ENCODE measurements around the gene SLC39A11.
"Not testable (repeated sequence)": the region's sequence is repeated elsewhere in the genome, so short reads cannot be mapped to it uniquely, and the experiment has no call there.

SLC39A11 gene

DNA sequence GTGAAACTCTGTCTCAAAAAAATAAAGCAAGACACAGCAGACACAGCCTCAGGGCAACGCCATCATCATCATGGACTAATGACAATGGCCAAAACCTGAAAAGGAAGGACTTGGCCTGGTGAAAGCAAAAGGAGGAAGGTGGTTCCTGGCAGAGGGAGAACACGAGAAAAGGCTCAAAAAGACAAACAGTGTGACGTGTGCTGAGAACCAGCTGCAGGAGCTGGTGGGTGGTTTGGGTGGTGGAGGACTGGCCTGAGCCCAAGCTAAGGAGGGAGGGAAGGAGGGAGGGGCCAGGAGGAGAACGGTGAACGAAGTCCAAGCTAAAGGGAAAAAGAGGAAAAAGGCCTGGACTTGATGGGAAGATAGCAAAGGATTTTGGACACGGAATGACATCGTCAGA, 85.1 kb downstream of the SLC39A11 start:
- no peak for DNase-seq (ENCODE audit: low read depth)

DNA sequence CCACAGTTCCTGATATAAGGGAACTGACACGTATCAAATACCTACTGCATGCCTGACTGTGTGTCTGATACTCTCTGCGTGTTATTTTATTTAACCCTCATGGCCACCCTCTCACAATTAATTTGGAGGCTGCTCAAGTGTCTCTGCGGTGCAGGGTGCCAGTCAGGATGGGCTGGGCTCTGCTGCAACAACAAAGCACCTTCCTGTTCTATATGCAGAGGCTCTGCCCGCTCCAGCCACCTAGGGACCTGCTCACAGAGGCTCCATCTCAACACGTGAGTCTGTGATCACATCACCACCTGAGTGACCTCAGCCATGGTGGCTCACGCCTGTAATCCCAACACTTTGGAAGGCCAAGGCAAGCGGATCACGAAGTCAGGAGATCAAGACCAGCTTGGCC, 87.1 kb downstream of the SLC39A11 start:
- no peak for DNase-seq (ENCODE audit: low read depth)

DNA sequence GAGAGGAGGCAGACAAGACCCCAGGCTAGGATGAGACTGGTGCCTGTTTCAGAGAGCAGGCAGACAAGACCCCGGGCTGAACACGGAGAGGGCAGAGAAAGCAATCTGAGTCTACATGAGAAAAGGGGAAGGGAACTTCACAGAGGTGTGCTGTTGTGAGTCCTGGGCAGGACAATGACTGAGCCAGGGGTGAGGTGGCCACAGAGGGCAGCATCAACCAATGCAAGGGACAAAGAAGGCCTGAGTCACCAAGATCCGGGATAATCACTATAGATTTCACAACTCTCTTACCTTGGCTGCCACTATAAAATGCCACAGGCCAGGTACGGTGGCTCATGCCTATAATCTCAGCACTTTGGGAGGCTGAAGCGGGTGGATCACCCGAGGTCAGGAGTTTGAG, 89.0 kb downstream of the SLC39A11 start:
- no peak for DNase-seq (ENCODE audit: low read depth)

DNA sequence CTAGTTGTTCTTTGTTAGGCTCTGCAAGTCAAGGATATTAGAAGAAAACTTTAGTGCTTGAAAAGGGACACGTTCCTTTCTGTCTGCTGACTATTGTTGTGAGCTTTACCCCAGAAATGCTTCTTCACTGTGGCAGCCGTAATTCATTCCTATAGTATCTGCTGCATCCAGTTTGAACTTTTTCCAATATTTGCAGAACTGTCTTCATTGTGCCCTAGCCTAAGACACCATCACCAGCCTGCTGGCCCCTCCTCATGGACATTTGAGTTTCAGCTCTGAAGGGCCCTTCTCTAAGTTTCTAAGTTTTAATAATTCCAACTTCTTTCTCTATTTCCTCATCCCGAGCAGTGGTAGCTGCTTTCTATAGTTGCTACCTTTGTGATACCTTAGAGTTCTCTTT, 91.7 kb downstream of the SLC39A11 start:
- no peak for DNase-seq (ENCODE audit: low read depth)

DNA sequence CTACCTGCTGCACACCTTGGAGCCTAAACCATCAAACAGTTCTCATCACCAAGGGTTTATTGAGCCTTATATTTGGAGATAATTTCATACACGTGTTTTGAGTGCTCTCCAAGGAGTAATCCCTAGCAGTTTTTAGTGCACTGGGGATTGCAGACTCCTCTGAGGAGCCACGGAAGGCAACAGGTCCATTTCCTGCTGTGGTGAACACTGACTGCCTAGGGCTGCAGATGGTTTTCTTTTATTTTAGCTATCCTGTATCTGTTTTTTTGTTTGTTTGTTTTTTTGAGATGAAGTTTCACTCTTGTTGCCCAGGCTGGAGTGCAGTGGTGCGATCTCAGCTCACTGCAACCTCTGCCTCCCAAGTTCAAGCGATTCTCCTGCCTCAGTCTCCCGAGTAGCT, 93.0 kb downstream of the SLC39A11 start:
- DNase-seq (ENCODE audit: low read depth), result not testable (repeated sequence)

DNA sequence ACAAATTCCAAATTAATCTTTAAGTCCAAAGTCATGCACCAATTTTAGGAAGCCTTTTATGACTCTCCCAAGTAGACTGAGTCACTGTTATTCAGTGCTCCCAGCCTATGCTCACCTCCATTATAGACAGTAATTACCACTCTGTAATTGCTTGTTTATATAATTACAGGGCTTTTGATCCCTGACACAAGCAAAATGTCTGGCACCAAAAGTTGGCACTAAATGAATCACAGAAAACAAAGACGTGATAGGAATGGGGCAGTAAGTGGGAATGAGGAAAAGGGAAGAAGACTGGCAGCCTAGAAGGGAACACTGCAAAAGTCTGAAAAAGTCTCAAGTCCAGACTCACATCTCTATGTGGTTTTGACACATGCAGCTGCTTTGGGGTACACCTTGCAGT, 94.1 kb downstream of the SLC39A11 start:
- no peak for DNase-seq (ENCODE audit: low read depth)

DNA sequence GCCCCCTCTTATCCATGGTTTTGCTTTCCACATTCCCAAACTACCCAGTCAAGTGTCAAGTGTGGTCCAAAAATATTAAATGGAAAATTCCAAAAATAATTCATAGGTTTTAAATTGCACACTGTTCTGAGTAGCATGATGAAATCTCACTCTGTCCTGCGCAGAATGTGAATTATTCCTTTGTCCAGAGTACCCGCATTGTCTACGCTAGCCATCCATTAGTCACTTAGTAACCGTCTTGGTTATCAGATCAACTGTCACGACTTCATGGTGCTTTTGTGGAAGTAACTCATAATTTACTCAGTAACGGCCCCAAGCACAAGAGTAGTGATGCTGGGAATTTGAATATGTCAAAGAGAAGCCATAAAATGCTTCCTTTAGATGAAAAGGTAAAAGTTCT, 94.9 kb downstream of the SLC39A11 start:
- no peak for DNase-seq (ENCODE audit: low read depth)

DNA sequence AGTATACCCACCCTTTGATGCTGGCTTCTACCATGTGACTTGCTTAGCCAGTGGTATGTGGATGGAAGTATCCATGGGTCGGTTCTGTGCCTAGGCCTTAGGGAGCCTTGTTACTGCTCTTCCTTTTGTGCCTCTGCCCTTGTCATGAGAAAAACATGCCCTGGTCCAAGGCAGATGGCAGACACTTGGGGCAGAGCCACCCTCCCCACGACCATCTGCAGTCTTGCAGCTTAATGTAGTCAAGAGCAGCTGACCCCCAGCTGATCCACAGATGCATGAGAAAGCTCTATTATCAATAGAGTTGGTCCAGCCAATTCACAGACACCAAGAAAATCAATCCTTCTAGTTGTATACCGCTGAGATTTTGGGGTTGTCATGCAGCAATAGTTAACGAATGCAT, 95.7 kb downstream of the SLC39A11 start:
- no peak for DNase-seq (ENCODE audit: low read depth)

DNA sequence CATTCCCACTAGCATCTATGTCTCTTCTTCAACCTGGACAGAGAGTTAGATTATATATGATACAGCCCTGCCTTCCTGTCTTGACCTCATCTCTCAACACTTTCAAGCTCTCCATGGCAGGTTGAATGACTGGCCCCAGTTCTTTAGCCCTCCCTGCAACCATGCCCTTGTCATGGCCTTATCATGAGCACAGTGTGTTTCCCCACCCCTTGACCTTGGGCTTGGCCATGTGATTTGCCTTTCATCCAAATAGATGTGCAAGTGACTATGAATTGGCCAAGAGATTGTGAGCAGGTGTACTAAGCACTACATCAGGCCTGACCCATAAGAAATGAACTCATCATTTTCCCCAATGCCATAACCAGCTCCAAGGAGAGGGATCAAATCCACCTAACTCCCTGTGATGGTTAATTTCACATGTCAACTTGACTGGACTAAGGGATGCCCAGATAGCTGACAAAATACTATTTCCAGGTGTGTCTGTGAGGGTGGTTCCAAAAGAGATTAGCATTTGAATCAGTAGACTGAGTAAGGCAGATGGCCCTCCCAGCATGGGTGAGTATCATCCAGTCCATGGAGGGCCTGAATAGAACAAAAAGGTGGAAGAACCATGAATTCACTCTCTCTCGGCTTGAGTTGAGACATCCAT, 97.4 kb downstream of the SLC39A11 start:
- no peak for DNase-seq (ENCODE audit: low read depth)

DNA sequence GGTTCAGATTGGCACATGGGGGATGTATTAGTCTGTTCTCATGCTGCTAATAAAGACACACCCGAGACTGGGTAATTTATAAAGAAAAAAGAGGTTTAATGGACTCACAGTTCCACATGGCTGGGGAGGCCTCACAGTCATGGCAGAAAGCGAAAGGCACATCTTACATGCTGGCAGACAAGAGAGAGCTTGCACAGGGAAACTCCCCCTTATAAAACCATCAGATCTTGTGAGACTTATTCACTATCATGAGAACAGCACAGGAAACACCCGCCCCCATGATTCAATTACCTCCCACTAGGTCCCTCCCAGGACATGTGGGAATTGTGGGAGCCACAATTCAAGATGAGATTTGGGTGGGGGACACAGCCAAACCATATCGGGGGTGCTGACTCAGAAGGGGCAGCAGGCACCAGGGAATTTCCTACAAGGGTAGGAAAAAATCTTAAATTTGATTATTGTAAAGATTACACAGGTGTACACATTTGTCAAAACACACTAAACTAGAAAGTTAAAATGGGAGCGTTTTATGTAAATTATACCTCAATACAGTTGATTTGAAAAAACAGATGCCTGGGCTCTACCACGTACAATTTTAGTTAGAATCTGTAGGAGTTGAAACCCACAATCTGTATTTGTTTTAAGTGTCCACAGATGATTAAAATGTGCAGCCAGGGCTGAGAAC, 99.6 kb downstream of the SLC39A11 start:
- DNase-seq (ENCODE audit: low read depth), result not testable (repeated sequence)

DNA sequence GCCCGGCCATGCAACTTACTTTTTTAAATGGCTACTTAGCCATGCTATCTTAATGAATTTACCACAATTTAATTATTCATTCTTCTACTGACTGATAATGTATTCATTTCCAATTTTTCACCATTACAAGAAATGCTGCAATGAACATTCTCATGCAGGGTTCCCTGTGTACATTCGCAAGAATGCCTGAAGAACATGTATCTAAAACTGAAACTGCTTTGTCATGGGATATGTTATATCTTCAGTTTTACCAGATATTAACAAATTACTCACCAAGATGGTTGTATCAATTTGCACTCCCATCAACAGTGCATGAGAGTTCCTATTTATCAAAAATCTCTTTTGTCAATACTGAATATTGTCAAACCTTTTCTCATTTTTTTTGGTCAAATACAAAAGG, 100.8 kb downstream of the SLC39A11 start:
- DNase-seq (ENCODE audit: low read depth), result no peak

DNA sequence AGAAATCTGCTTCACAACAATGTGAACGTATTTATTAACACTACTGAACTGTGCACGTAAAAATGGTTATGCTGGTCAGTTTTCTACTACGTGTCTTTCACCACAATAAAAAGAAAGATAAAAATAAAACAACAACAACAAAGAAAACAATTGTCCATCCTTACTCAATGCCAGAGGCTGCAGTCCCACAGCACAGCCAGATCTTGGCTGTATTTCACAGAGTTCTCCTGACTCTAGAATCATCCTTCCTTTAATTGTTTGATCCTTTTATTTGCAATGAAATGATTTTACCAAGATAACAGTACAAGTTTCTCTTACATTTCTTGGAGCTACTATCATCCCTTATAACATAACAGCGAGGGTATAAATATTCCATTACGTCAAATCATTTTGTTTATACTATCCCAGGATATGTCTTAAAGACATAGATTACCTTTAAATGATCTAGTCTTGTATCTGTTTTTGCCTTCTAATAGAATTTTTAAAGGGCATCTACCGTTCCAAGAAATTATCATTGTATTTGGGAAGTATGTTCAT, 103.3 kb downstream of the SLC39A11 start:
- no peak for DNase-seq (ENCODE audit: low read depth)

DNA sequence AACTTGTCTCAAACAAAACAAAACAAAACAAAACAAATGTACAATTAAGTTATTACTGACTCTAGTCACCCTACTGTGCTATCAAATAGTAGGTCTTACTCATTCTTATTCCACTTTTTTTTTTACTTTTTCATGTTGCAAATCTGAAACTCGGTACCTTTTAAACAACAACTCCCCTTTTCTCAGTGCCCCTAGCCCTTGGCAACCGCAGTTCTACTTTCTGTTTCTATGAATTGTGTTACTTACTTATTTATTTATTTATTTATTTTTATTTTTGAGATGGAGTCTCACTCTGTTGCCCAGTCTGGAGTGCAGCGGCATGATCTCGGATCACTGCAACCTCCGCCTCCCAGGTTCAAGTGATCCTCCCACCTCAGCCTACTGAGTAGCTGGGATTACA, 104.0 kb downstream of the SLC39A11 start:
- no peak for DNase-seq (ENCODE audit: low read depth)

DNA sequence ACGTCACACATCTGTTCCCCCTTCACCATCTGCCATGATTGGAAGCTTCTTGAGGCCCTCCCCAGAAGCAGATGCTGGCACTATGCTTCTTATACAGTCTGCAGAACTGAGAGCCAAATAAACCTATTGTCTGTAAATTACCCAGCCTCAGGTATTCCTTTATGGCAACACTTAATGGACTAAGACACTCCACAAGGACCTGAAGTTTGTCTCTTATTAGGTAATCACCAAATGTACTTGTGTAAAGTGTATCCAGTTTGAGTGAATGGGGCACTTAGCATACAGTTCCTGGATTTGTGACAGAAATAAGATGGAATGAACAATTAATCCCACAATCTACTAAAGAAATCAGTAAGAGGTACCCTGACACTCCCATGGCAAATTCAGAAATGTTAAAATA, 105.3 kb downstream of the SLC39A11 start:
- DNase-seq (ENCODE audit: low read depth), result no peak

DNA sequence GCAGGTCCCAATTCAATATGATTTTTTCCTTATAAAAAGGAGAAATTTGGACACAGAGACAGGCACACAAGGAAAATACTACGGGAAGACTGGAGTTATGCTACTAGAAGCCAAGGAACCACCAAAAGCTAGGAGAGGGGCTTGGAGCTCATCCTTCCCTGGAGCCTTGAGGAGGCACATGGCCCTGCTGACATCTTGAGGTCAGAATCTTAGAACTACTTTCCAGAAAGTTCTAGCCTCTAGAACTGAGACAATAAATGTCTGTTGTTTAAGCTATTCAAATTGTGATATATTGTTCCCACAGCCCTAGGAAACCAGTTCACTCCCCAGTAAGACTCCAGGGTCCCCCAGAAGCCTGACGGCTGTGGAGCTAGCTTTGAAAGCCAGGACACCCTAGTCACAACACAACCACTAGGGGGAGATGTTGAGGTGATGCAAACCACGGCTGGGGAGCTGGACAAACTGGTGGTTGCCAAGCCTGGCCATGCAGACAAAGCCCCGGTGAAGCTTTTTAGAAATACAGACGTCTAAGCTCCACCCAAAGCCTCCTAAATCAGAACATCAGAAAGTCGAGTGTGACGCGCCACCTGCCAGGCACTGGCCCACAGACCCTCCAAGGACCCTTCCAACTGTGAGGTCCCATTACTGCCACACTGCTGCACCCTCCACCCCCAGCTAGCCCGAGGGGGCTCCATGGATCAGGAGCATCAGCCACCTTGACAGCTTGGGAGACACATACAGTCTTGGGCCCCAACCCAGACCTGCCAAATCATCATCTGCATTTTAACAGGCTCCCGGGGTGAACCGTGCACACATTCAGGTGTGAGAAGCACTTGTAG, 106.4 kb downstream of the SLC39A11 start:
- DNase-seq (ENCODE audit: low read depth), result peak; percentile 3

DNA sequence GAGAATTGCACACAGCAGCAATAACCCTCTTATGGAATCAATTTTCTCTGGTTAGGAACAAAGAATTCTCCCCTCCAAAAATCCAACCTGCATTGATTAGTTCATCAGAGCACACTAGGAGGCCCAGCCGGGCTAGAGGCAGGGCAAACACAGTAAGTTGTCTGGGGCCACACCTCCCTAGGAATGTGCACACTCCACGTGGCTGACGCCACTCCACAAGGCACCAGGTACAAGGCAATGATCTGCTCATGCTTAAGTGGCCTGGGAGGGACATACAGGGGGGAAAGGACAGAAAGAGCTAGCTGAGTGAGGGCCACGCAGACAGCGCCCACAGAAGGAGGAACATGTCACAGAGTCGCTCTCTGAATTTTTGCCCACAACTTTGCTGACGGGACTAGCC, 107.6 kb downstream of the SLC39A11 start:
- DNase-seq (ENCODE audit: low read depth), result no peak

DNA sequence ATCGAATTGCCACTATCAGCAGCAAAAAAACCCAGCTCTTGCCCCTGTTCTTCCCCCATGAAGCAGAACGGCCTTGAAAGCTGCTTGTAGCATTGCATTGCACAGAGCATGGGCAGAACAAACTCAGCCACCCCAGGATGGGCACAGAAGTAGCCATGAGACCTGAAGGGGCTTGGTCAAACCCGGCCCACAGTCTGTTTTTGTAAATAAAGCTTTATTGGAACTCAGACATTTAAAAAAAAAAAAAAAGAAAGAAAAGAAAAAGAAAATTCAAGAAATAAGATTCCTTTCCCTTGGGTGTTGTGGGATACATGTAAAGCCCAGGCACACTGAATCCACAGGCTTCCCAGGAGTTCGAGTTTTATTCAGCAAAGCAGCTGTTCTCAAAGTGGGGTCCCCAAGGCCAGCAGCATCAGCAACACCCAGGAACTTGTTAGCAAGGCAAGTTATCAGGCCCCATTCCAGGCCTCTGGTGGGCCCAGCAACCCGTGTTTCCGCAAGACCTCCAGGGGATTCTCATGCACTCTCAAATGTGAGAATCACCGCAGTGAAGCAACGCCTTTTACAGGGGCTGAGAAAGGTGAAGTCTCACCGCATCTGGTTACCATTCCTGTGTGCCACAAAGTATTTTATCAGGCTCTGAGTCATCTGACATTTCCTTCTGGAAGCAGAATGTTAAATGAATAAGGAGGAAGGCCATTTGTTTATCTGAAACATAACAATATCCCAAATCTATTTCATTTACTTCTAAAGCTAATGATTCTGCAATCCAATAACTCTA, 108.2 kb downstream of the SLC39A11 start:
- DNase-seq (ENCODE audit: low read depth), result no peak

DNA sequence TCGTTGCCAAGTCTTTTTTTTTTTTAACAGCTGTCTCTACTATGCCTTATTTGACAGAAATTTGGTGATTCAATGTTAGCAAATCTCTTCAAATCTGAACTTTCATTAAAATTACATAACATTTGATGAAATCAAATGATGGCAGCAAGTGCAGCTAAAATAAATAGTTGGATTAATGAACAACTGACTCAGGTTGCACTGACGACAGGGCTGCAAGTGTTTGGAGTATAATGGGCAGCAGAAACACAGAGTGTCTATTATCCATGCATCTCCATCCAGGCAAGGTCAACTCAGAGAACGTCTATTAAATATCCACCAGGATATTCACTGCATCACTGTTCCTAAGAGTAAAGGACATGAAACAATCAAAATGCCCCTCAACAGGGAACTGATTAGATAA, 109.8 kb downstream of the SLC39A11 start:
- DNase-seq (ENCODE audit: low read depth), result no peak

DNA sequence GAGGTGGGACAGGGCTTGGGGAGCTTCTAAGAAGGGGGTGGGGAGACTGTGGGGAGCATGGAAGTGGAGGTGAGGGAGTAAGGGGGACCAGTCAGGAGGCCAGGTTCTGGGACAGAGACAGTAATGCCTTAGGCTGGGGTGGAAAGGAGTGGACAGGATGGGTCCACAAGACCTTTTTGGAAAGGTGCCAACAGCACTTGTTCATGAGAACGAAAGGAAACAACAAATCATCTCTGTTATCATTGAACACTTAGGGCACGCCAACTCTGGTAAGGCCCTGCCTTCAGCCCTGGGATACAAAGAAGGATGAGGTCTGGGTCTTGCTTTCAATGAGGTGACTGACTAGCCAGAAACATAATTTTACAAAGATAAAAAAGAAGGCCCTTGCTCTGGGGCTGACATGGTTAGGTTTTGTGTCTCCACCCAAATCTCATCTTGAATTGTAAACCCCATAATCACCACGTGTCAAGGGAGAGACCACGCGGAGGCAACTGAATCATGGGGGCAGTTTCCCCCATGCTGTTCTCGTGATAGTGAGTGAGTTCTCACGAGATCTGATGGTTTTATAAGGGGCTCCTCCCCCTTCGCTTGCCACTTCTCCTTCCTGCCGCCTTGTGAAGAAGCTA, 113.8 kb downstream of the SLC39A11 start:
- no peak for DNase-seq (ENCODE audit: low read depth)

DNA sequence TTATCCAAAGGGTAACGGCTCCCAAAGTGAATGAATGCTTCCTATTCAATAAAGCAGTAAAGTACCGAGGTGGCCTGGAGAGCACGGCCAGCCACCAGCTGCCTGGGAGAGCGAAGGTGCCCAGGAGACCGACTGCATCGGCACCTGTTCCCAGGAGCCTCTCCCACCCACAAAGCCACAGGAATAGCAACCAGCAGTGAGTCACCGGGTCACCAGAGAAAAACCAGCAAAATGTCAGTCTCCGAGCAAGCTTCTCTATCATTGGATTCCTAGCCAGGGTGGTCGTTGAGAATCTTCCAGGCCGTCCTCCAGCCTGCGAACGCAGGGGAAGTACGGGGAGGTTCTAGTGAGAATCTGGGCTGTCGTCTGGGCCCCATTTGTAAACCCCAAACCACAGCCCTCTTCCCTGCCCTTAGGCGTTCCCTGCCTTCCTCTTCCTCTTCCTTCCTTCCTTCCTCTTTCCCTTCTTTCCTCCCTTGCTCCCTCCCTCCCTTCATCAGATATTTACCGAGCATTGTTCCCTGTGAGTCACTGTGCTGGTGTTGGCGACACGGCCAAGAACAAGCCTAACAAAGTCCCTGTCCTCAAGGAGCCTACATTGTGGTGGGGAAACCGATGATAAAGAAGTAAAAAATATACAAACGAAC, 114.6 kb downstream of the SLC39A11 start:
- DNase-seq (ENCODE audit: low read depth), result no peak

Data from activated T-helper 1 cell treated with Interleukin-2 at 50 U/mL for 16 hours (primary cell).